ENCODE results near the gene RBPMS2. TPM values are rescaled to one million over a fixed set of nuclear protein-coding genes. Genes with fewer than 3 reads are reported as not detected.

Gene RBPMS2
- total RNA-seq, 1 donor from 2014 or later, result 4.8 TPM

GRCh38 chr15:64699751-64700388 lies 75.5 kb downstream of the RBPMS2 start:
- DNase-seq (ENCODE audit: extremely low spot score, unreplicated experiment), result no peak
- H3K9me3 Mint-ChIP-seq (ENCODE audit: unreplicated experiment), result no peaks in the 10 kb centered on the region
- H3K27me3 Mint-ChIP-seq (ENCODE audit: unreplicated experiment), result no peaks in the 10 kb centered on the region
- TF ChIP-seq CTCF (IDR thresholded peaks at IDR 0.05), result no peak
- H3K36me3 Mint-ChIP-seq (ENCODE audit: unreplicated experiment), result peaks cover 4% of the 10 kb centered on the region
- peak overlapping the region; percentile 82 for H3K27ac Mint-ChIP-seq (ENCODE audit: unreplicated experiment)
- peak overlapping the region; percentile 87 for H3K4me3 Mint-ChIP-seq (ENCODE audit: unreplicated experiment)
- H3K4me1 Mint-ChIP-seq (ENCODE audit: unreplicated experiment), result peaks cover 67% of the 10 kb centered on the region

- H3K27me3 Mint-ChIP-seq (ENCODE audit: unreplicated experiment), result no peaks in the 10 kb centered on the region
- peaks cover 4% of the 10 kb centered on the region for H3K36me3 Mint-ChIP-seq (ENCODE audit: unreplicated experiment)
- no peak for DNase-seq (ENCODE audit: extremely low spot score, unreplicated experiment)
- no peak for TF ChIP-seq CTCF (IDR thresholded peaks at IDR 0.05)
- H3K9me3 Mint-ChIP-seq (ENCODE audit: unreplicated experiment), result no peaks in the 10 kb centered on the region
- peak overlapping the region; percentile 35 for H3K4me3 Mint-ChIP-seq (ENCODE audit: unreplicated experiment)
- H3K4me1 Mint-ChIP-seq (ENCODE audit: unreplicated experiment), result peaks cover 67% of the 10 kb centered on the region
- H3K27ac Mint-ChIP-seq (ENCODE audit: unreplicated experiment), result peak overlapping the region; percentile 82
These were observed 76.6 kb downstream of the RBPMS2 start for GRCh38 chr15:64698823-64699222.

- Mint-ChIP-seq H3K9me3 (ENCODE audit: unreplicated experiment) (no peaks in the 10 kb centered on the region), H3K27me3 (ENCODE audit: unreplicated experiment) (no peaks in the 10 kb centered on the region), H3K27ac (ENCODE audit: unreplicated experiment) (peak overlapping the region; percentile 82), H3K4me1 (ENCODE audit: unreplicated experiment) (peaks cover 61% of the 10 kb centered on the region), H3K4me3 (ENCODE audit: unreplicated experiment) (no peak overlapping the region), H3K36me3 (ENCODE audit: unreplicated experiment) (peaks cover 4% of the 10 kb centered on the region)
- no peak for DNase-seq (ENCODE audit: extremely low spot score, unreplicated experiment)
- TF ChIP-seq CTCF (IDR thresholded peaks at IDR 0.05), result no peak
These were observed 77.4 kb downstream of the RBPMS2 start for GRCh38 chr15:64697911-64698369.

- H3K27me3 Mint-ChIP-seq (ENCODE audit: unreplicated experiment), result no peaks in the 10 kb centered on the region
- TF ChIP-seq CTCF (IDR thresholded peaks at IDR 0.05), result no peak
- no peak overlapping the region for H3K4me3 Mint-ChIP-seq (ENCODE audit: unreplicated experiment)
- H3K36me3 Mint-ChIP-seq (ENCODE audit: unreplicated experiment), result peaks cover 4% of the 10 kb centered on the region
- no peaks in the 10 kb centered on the region for H3K9me3 Mint-ChIP-seq (ENCODE audit: unreplicated experiment)
- H3K4me1 Mint-ChIP-seq (ENCODE audit: unreplicated experiment), result peaks cover 53% of the 10 kb centered on the region
- no peak overlapping the region for H3K27ac Mint-ChIP-seq (ENCODE audit: unreplicated experiment)
- no peak for DNase-seq (ENCODE audit: extremely low spot score, unreplicated experiment)
These were observed 78.9 kb downstream of the RBPMS2 start for GRCh38 chr15:64696481-64696880.

GRCh38 chr15:64695561-64695992 lies 79.8 kb downstream of the RBPMS2 start:
- Mint-ChIP-seq H3K9me3 (ENCODE audit: unreplicated experiment) (no peaks in the 10 kb centered on the region), H3K36me3 (ENCODE audit: unreplicated experiment) (peaks cover 4% of the 10 kb centered on the region), H3K27me3 (ENCODE audit: unreplicated experiment) (no peaks in the 10 kb centered on the region), H3K4me1 (ENCODE audit: unreplicated experiment) (peaks cover 44% of the 10 kb centered on the region), H3K4me3 (ENCODE audit: unreplicated experiment) (no peak overlapping the region), H3K27ac (ENCODE audit: unreplicated experiment) (no peak overlapping the region)
- DNase-seq (ENCODE audit: extremely low spot score, unreplicated experiment), result no peak
- no peak for TF ChIP-seq CTCF (IDR thresholded peaks at IDR 0.05)

All from osteocyte (in vitro differentiated cells).